Right kidney (tissue), 1 donor: Measurements from ENCODE around the gene ANTXR1.

ENCODE experiments used
- DNase-seq: peaks from one replicate; pipeline ENCODE4 v3.0.0-alpha.2; 2016

ANTXR1 gene

DNA sequence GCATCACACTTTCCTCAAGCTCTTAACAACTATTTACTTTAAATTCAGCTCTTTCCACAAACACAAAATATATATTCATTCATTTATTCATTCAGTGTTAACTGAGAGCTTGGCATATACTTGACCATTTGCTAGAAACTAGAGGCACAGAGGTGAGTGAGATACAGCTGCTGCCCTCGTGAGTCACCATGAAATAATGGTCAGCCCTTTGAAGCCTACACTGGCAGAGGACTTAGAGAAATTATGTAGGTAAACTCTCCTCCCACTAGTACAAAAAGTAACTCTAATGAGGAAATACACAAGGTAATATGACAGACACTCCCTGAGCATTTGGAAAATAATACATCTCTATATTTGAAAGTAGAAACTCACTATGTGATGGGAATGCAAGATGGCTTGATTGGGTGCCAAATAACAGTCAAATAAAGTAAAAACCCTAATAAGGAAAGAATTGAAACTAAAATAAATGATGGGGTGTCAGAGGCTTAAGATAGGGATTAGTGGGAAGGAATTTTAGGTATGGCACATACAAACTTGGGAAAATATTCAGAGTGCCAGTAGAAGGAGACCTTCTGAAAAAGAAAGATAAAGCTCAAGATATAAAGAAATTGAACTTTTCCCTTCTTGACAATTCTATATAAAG is 61.1 kb downstream of the ANTXR1 start:
- DNase-seq: no peak

DNA sequence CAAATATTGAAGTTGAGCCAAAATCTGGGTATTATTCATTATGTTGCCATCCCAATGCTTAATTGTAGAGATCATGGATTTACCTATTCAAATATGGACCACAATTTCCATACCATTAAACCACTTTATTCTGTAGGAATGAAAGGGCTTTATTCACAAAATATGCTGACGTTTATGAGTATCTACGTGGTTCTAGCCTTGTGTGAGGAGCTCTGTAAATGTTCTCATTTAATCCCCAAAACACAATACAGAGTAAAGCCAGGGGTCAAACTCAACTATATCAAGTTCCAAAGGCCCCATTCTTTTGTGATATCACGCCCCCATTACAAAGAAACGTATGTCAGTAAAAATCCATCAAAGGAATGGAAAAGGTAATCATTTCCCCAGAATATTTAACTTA is 61.9 kb downstream of the ANTXR1 start:
- no peak for DNase-seq

DNA sequence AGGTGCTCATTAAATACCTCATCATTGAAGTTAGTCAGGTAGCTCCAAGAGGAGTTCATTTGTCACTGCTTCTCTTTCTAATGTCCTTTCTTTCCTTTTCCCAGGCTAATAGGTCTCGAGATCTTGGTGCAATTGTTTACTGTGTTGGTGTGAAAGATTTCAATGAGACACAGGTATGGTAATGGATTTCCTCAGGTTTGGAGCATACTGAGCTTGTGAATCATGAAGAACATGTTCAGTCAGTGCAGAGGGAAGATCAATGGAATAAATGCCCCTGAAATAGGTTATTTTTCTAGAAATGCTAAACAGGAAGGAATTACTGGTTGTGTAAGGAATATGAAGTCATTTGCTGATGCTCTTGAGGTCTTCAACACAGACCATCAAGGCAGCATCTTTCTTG is 62.5 kb downstream of the ANTXR1 start:
- no peak for DNase-seq

DNA sequence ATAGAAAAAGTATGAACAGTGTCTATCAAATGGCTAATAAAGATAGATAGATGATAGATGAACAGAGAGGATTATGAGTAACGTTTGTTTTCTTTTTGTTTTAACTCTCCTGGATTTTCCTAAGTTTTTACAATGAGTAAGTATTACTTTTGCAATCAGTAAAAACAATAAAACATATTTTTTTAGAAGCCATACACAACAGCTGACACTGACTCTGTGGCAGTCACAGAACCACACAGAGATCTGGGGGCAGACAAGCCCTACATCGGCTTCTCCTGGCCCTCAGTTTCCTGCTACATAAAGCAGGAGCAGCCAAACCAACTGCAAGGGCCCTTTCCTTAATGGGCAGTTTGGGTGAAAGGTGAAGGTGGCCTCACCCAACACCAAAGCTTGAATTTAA is 63.6 kb downstream of the ANTXR1 start:
- DNase-seq: no peak

DNA sequence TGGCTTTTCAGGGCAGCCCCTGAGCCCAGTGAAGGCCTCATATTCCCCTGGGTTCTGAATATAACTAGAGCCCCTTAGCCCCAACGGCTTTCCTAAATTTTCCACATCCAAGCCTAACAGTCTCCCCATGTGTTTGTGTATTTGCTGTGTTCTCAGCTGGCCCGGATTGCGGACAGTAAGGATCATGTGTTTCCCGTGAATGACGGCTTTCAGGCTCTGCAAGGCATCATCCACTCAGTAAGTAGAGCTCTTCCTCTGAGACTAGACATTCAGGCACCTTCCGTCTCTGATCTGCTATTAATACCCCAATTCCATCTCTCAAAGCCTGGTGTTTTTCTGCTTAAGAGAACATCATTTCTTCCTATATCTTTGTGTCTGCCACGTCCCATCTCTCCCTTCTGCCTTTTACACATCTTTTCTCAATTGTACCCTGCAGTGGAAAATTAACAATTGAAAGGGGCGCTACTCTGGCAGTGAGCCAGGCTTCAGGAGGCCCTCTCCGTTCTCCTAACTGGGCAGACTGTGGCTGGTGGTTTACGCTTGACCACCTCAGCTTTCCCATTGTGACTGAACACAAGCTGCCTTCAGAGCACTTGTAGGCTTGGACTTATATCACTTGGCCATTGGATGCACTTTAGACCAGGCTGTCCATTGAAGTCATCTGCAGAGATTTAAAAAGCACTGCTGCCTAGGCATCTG is 64.4 kb downstream of the ANTXR1 start:
- DNase-seq: no peak

DNA sequence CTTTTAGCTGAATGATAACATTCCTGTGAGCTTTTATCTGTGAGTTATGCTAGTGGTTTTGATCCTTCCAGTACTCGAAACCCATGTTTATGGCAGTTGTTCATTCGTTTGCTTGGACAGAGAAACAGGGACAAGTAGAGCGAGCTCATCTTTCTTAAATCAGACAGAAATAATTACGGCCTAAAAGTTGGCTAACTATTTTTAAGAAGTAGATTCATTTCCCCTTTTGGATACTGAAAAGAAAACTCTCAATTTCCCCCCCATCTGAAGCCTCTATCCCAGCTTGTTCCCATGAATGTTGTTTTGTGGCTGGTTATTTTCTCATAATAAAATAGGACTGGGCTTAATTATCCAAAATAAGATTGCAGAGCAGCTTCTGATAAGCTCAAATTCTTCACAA is 67.1 kb downstream of the ANTXR1 start:
- no peak for DNase-seq

DNA sequence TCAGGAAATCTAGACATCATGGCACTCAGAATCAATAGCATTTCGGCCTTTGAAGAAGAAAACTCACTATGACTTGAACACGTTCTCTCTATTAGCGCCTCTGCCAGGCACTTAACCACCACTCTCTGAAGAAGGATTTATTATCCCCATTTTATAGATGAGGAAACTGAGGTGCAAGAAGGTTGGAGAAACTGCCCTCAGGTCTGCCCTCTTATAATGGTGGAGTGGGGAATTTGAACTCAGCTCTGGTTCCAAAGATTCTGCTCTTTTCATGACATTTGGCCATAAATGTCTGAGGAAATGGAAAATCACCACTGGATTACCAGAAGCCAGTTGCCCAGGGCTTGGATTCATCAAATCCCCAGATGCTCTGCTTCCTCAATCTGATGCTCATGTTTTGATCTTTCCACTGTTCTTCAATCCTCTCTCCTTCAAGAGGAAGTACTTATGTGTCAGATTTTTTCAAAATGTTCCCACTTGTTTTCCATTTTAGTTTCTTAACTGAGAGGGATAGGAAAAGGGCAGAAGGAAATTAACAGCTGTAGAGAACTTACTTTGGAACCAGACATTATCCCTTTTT is 68.1 kb downstream of the ANTXR1 start:
- DNase-seq: no peak

DNA sequence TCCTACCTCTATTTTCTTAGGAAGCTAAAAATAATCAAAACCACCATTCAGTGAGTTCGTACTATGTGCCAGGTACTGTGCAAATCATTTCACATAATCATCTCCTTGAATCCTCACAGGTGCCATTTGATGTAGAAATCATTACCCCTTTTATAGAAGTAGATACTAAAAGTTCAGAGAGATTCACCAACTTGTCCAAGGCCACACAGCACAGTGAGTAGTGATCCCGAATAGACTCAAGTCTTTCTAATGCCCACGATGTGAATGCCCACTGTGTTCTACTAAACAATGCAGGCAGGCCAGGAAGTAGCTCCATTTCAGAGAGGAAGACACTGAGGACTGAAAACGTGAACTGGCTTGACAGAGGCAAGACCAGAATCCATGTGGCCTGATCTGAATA is 68.8 kb downstream of the ANTXR1 start:
- DNase-seq: no peak

DNA sequence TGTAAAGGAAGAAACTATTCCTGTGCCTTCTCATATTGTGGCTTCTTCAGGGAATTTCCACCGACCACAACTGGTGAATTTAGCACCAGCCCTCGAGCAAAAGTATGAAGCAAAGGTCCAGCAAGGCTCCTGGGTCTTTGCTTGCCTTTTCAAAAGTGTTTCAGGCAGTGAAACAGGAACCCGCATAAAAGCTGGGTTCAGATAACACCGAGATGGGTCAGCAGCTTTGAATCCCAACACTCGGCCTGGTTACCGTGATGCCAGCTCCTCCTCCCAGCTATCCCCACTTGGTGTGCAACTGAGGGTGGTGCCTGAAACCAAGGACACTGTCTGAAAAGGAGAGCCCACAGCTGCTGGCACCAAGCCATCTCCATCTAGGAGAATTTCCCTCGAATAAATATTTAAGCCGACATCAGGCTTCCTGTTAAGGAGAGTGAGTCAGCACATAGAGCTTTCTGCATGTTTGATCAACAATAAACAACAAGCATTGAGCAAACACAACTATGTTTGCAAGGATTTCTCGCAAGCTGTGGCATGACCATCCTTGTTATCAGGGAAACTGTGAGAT is 69.5 kb downstream of the ANTXR1 start:
- DNase-seq: peak; percentile 26

DNA sequence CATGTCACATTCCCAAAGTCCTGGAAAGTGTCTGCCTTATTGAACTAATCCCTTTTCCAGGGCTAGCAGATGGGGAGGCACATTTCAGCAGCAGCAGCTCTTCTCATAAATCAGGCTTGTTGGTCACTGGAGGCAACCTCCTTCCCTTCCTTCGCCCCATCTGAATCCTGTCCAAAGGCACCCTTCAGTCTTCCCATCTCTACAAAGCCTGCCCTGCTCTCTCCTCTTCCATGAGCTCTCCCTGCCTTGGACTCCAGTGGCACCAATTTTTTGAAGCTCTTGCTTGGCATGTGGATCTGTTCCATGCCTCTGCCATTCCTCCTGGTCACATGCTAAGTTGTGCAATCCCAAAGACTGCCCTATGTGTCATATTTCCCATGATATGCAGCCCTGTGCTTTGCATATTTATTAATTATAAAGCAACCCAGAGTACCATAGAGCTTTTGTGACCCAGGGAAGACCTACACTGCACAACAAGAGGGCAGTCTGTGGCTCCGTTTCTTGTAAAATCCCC is 70.3 kb downstream of the ANTXR1 start:
- no peak for DNase-seq

DNA sequence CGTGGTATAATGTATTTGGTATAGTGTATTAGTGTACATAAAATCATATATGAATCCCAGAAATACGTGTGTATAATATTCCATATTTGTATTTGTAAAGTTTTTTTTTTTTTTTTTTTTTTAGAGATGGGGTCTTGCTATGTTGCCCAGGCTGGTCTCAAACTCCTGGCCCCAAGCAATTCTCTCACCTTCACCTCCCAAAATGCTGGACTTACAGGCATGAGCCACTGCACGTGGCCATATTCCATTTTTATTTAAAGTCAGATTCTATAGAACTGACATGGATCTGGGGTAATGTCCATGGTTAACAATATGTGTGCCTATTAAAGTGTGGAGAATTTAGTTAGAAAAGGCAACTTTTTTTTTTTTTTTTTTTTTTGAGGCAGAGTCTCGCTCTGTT is 71.5 kb downstream of the ANTXR1 start:
- no peak for DNase-seq

DNA sequence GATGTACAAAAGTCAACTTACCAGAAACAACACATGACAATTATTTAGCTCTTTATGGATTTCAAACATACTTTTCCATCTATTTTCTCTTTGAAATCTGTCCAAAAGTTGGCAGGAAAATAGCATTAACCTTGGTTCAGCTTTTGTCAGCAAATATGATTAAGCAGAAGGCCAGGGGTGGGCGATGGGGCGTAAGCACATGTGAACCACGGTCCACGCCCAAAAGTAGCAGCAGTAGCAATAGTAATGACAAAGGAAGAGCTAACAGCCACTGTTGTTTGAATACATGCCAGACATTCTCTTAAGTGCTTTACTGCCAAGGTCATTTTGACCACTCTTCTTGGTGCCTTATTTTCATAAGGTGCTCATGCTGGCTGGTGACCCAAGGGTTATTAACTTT is 73.5 kb downstream of the ANTXR1 start:
- no peak for DNase-seq

DNA sequence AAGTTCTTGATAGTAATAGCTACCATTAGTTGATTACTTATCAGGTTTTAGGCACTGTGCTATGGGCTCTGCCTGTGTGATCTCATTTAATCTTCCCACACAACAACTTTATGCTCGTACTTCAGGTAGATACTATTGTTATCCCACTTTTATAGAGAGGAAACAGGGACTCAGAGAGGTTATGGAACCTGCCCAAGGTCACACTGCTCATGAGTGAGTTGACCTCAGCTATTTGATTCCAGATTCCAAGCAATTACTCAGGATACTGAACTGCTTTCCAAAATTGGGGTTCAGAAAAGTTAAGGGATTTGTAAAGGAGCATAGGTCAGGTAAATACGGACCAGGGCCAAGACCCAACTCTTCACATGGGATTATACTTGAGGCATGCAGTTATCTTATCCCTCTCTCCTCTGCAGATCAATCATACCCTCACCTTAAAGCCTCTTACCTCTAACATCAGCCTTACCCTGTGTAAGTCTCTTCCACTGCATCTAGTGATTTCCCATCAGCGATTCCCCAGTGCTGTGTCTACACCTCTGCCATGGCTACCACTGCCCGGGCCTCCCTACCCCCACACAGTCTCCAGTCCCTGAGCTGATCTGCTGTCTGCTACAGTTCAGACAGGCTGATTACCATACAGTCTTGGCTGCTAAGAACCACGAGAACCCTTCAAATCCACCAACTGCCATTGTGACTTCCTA is 74.4 kb downstream of the ANTXR1 start:
- no peak for DNase-seq

DNA sequence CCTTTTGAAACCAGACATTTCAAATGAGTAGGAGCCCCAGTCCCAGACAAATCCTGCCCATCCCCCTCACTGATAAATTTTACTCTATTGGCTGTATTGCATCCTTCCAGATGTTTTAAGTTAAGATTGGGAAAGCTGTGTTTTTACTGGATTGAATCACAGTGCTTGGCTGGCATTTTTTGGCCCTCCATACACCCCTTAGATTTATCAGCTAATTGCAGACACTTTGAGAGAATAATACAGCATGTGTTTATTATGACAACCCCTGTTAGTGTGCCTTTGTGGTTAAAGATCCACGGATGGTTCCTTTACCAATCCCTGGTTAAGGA is 74.9 kb downstream of the ANTXR1 start:
- no peak for DNase-seq

DNA sequence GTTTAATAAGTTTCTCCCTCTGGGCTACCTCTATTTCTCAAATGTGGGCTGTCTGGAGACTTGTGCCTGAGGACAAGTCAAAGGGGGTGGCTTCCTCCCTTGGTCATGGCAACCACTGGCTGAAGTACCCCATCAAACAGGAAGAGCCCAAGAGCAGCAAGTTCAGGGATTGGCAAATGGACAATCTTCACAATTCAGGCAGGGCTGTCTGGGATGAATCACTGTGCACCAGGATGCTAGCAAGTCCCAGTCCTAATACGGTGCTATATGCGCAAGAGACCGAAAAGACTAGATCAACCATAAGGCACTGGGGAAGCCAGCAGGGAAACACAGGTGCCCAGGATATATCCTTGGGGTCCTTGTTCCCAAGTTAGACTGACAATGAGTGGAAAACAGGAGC is 75.5 kb downstream of the ANTXR1 start:
- no peak for DNase-seq

DNA sequence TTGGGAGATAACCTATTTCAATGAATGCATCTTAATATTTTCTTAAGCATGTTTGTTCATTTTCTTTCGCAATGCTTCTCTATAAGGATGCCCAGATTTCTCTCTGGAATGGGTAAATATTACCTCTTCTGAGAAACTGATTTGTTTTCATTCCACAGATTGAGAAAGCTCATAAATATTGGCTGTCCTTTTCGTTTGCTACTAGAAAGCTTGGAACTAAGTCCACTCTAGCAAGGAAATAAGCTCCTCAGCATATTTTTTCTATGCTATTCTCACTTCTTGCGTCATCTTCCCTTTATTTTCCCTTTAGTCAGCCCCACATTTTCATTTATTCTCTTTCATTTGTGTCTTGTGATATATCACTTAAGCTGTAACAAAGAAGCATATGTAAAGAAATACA is 76.3 kb downstream of the ANTXR1 start:
- DNase-seq: no peak

DNA sequence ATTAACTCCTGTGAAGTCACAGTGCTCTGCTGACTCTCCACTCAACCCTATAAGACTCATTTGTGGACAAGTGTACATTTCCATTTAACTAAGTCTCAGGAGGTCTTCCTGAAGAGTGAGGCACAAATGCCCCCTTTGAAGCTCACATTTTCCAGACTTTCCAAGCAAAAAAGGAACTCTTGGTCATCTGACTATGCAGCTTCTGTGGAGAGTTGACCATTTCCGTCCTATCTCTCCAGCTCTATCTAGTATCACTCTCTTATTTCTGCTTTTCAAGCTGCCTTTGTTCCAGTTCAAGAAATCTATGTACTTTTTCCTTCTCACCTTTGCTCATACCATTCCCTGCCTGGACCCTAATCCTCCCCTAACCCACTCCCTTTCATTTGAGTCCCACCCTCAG is 77.0 kb downstream of the ANTXR1 start:
- no peak for DNase-seq

DNA sequence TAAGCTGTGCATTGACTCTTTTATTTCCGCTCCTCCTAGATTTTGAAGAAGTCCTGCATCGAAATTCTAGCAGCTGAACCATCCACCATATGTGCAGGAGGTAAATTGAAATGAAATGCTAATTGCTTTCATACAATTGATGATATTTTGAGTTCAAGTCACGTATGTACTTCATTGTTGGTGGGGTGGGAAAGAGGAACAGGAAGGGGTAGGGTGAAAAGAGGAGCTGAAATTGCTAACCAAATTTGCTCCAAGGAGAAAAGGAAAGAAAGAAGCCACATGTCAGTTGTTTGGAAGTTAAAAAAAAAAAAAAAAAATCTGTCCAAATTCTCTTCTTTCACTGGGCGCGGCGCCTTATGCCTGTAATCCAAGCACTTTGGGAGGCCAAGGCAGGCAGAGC is 77.8 kb downstream of the ANTXR1 start:
- DNase-seq: no peak

DNA sequence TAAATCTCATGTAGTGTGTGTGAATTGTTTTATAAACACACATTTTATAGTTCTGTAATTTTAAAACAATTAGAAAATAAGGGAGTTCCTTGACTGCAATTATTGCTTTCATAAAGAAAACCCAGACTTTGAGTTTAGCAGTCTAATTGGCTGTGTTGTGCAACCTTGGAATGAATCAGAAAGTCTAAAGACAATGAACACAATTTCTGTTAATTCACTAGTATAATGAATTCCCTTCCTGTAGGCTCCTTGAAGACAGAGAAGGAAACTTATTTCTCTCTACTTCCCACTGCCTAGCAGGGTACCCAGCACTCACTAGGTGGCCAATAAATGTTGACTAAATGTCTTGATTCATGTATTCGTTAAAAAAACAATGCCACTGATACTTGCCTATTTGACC is 79.9 kb downstream of the ANTXR1 start:
- no peak for DNase-seq

DNA sequence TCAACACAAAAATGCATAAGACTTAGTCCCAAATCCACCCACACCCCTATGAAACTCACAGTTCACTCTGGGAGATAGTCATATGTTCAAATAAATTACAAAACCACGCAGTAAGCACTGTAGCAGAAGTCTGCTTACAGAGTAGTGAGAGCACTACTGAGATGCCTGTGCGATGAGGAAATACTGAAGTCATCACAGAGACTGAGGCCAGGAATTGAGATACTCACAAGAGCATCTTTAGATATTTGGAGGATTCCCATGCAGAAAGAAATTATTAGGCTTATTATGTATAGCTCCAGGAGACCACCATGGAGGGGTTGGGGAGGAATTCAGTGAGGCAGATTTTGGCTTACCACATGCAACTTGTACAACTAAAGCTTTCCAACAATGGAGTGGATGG is 82.3 kb downstream of the ANTXR1 start:
- DNase-seq: no peak

DNA sequence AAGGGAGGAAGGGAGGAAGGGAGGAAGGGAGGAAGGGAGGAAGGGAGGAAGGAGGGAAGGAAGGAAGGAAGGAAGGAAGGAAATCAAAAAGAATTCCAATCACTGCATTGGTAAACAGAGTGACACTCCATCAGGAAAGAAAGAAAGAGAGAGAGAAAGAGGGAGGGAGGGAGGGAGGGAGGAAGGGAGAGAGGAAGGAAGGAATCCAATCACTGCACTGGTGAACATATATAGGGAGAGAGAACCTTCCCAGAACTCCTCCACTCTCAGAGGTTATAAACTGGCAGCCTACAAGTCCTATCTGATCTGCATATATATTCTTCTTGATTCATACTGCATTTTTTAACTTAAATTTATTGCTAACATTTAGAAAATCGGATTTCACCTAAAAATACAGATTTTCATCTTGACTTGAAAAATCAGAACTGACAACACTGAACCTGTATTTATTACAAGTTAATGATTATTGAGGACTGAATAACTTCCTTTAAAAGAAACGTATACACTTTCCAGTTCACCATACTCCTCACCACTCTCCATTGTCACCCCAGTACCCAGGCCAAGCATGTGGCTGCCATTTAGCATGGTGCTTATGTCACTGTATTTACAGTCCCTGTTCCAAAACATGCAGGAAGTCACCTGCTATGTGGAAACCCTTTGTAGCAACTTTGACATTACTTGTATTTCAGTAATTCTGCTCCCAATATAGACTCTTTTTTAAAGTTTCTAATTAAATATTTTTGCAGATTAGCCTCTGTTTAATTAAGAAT is 83.5 kb downstream of the ANTXR1 start:
- DNase-seq: no peak

DNA sequence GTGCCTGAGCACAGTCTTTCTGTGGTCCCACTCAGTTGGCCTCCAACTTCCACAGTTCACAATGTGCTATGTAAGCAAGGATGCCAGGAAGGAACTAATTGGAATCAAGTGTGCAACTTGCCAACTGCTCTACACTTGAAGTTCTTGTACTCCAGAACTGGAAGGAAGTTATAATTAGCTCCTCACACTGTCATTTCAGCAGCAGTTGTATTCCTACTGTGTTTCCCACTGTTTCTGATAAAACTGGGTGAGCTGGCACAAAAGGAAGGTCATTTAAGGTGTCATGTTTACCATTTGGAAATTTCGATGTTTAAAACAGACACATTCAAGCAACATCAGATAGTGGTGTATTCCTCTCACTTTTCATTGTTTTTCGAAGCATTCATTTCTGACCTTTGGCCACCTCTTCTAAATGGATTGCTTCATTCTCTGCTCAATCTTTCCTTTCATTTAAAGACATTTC is 84.2 kb downstream of the ANTXR1 start:
- no peak for DNase-seq
